Measurements from ENCODE around the gene HAPLN1. TPM values are rescaled to one million over a fixed set of nuclear protein-coding genes. Genes with fewer than 3 reads are reported as not detected.

Gene HAPLN1
- polyA plus RNA-seq, 3 donors, result not detected

DNA sequence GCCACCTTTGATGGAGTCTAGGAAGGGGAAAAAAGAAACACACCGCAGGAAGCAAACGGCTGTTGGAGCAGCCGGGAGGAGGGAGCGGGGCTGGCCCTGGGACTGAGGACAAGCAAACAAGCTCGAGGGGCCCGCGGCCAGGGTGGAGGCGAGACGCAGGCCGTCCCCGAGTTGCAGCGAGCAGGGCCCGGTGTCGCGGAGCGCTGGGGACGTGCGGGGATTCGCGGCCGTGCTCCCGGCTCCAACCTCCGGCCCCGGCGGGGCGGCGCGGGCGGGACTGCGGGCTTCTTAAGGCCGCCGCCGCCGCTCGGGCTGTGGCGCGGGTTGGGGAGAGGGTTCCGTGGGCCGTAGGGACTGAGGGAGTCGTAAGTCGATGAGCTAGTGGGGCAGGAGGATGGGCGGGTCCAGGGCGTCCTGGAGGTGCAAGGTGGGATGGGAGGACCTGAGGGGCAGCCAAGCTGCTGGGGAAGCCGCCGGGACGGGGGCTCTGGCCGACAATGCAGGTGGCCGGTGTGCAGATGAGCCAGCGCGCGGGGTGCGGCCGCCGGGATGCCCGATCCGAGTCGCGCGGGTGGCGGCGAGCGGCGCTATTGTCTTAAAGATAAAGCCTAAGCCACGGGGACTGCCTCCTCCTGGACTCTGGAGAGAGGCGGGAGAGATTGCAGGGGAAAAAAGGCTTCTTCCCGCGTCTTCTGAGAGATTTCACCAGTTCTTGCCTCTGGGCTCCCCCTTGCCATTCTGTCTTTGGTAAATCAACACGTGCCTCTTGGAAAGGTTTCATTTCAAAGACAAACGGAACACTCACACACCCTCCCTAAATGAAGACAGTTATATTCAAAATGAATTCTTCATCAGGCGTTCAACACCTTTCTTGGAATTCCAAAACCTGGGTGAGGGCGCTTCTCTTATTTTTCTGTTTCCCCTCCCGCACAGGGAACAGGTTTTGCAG is 1.6 kb upstream of the HAPLN1 start:
- no peak overlapping the region for H3K27ac ChIP-seq (ENCODE audit: low read depth, low read length)
- WGBS, 3 donors, result 4 to 5% (median 4%) methylated on average over 69 to 72 of the region's 72 CpGs

DNA sequence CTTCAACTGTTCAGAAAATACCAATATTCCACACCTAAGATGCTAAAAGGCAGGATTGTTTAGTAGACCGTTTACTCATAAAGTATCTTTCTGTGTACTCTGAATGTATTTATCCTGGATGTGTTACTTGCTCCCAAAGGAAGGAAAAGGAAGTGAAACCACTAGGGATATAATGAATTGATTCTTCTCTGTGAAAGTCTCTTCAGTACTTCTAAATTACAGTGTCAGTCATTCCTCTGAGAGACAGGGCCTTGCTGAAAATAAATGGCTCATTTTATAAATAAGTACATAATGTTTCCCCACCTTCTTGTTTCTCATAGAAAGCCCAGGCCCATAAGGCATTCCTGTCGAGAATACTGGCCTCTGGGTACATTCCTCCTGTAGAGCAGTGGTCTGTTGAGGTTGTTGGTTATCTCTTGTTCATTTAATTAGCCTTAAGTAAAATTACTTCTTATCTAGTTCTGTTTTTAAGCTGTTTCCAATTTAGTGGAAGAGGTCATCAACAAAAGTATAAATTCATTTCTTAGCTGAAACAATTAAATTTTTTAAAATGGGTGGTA is 1.6 kb downstream of the HAPLN1 start:
- 60 to 76% (median 68%) methylated on average over 2 of the region's 2 CpGs for WGBS, 3 donors
- H3K27ac ChIP-seq (ENCODE audit: low read depth, low read length), result no peak overlapping the region

DNA sequence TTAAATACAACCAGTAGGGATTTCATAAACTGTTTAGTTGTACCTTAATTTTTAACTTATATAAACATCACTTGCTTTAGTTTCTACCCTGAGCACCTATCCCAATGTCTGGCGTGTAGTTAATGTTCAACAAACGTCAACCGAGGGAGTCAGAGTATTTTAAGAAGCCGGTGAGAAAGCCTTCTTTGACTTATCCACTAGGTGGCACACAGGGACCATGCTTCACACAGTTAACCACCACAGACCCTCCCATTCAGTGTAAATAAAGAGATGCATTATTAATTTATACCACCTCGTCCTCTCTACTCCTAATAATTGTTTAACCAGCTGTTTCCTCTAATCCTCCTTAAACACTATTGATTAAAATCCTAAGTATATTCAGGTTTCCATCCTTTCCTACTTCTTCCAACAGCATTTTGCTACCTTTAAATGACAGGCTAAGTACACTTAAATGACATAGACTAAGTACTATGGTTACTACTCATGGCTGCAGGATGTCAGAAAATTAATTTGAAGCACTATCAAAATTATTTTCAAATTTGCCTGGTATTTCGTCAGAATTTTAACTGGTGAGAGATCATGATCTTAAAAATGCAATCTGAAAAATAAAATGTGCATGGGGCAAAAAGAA is 2.3 kb downstream of the HAPLN1 start:
- 5 to 7% (median 7%) methylated on average over 6 of the region's 6 CpGs for WGBS, 3 donors
- H3K27ac ChIP-seq (ENCODE audit: low read depth, low read length), result no peak overlapping the region

DNA sequence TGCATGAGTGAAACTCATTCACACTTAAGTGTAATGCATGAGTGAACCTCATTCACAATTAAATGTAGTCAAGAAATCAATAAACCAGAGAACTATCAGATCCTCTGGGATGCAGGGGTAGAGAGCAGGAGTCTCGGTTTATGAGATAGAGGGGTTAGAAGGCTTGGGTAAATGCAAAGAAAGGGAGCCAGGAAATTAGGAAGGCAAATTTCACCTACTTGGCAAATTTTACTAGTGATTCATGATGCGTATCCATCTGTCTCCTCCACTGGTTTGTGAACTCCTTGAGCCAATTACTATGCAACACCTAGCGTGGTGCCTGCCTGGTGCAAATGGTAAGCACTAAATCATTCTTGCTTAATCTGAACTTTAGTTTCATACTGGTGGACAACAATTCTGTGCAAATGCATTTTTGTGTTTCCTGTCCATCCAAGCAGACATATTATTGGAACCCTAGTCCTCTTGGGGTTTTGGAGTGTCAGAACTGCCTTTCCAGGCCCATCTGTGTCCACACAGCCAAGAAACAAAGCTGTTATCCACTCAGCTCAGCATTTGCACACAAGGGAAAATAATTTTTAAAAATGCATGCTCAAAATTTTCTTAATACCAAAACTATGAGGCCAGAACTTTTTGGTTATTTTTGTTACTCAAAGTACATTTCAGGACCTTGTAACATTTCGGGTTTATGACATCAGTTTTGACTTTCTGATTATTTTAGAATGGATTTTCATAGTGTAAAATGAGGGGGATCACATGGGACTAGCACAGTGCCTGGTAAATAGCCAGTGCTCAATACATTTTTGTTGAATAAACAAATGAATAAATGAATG is 5.2 kb downstream of the HAPLN1 start:
- no peak overlapping the region for H3K27ac ChIP-seq (ENCODE audit: low read depth, low read length)
- WGBS, 3 donors, result 59 to 75% (median 63%) methylated on average over 4 of the region's 4 CpGs

DNA sequence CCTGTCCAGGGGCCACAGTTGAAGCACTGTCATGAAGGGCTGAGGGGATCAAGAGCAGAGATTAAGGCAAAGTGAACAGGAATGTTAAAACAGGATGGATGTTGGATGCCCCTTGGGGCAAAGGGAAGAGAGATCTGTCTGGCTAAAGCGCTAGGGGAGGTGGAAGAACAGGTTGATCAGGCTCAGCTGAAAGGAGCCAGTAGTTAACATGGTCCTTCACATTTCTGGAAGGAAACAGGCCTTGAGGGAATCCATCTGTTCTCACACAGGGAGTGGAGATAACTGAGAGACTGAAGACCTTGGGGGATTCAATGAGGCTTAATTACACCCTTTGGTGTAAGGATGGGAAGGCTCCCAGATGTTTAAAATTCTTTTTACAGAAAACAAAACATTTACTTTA is 5.8 kb downstream of the HAPLN1 start:
- whole genome bisulfite sequencing, 3 donors, result 48 to 82% (median 76%) methylated on average over 1 of the region's 1 CpG
- H3K27ac ChIP-seq (ENCODE audit: low read depth, low read length), result no peak overlapping the region

DNA sequence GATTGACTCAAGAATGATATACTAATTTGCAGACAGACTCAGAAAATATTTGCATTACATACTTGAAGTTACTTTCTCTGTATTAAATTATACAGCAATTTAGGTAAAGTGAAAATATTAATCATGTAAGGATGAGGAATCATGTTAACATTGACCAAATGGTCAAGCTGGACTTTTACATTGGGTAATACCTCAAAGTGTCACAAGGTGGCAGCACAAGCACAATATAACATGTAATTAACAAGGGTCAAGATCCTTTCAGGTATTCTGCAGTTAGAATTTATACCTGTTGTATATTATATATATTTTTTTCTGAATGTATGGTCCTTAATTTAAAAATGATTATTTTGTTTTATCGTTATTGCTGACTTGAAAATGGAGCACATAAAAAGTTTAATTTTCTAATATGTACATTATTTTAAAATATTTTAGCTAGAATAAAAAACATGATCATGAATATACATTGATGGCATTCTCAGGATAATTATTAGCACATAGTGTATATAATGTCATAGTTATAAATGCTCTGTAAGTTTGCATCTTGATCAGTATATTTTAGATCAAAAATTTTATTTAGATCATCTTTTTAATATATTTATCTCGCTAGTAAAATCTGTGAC is 8.6 kb downstream of the HAPLN1 start:
- H3K27ac ChIP-seq (ENCODE audit: low read depth, low read length), result no peak overlapping the region
- WGBS, 3 donors, result 45 to 53% (median 51%) methylated on average over 2 of the region's 2 CpGs

DNA sequence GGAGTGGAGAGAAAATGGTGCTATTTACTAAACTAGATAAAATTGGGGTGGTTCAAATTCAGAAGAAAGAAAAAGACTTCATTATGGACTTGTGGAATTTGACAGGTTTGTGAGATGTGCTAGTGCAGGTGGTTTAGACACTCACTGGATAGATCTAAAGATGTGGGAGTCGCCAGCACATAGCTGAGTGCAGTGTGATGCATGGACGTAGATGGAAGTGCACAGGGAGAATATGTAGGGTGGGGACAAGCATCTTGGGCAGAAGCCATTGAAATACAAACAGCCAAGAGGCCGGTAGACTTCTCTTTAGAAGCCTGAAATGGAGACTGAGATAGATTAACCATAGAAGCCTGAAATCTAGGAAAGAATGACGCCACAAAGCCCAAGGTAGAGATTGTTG is 10.7 kb downstream of the HAPLN1 start:
- 50 to 60% (median 57%) methylated on average over 4 of the region's 4 CpGs for WGBS, 3 donors
- no peak overlapping the region for H3K27ac ChIP-seq (ENCODE audit: low read depth, low read length)

DNA sequence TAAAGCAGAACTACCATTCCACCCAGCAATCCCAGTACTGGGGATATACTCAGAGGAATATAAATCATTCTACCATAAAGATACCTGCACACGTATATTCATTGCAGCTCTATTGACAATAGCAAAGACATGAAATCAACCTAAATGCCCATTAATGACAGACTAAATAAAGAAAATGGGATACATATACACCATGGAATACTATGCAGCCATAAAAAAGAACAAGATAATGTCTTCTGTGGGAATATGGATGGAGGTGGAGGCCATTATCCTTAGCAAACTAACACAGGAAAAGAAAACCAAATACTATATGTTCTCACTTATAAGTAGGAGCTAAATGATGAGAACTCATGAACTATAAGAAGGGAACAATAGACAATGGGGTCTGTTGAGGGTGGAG is 12.5 kb downstream of the HAPLN1 start:
- no peak overlapping the region for H3K27ac ChIP-seq (ENCODE audit: low read depth, low read length)
- WGBS, 3 donors, result 81 to 94% (median 83%) methylated on average over 1 of the region's 1 CpG

DNA sequence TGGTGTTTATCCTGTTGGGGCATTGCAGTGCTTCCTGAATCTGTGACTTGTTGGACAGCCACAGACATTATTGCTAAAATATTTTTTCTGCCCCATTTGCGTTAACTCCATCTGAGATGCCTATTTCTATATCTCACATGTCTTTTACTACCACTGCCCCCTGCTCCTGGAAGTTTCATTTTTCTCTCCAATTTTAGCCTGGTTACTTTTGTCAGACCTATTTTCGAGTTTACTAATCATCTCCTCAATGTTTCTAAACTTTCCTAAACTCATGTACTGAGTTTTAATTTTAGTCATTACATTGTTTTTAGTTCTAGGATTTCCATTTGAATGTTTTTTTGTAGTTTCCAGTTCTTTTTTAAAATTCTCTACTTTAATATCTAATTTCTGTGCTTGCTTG is 17.6 kb downstream of the HAPLN1 start:
- WGBS, 3 donors, result 62 to 85% (median 81%) methylated on average over 2 of the region's 2 CpGs
- no peak overlapping the region for H3K27ac ChIP-seq (ENCODE audit: low read depth, low read length)

DNA sequence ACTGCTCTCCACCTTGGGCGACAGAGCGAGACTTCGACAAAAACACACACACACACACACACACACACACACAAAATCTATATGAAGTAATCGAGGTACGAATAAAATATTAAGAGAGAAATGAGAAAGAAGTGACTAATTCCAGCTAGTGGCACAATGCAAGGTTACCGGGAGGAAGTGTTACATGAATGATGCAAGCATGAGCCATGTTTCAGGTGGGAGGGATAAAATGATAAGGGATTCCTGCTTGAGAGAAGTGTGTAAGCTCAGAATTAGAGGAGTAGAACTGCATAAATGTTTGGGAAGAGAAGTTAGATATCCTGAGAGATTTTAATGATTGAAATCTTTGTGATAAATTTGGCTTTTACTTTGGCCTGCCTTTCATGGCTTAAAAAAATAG is 18.8 kb downstream of the HAPLN1 start:
- WGBS, 3 donors, result 82 to 92% (median 92%) methylated on average over 6 of the region's 6 CpGs
- H3K27ac ChIP-seq (ENCODE audit: low read depth, low read length), result no peak overlapping the region

DNA sequence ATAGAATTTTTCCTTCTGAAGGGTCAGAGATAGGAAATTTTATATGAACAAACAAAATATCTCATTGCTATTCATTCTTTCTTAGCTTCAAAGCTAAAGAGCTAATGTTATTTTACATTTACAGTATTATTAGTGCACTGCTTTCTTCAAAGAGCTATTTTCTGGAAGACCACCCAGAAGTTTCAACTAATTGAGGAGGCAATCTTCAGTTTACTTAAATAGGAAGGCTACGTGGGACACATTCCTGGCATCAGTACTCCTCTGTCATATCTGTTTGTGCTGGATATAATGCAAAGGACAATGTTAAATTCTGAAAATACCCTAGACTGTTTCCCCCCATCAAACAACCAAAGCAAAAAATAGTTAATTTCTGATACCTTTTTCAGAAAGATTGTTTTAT is 30.8 kb downstream of the HAPLN1 start:
- no peak overlapping the region for H3K27ac ChIP-seq (ENCODE audit: low read depth, low read length)
- WGBS, 3 donors, result 66 to 70% (median 67%) methylated on average over 1 of the region's 1 CpG

DNA sequence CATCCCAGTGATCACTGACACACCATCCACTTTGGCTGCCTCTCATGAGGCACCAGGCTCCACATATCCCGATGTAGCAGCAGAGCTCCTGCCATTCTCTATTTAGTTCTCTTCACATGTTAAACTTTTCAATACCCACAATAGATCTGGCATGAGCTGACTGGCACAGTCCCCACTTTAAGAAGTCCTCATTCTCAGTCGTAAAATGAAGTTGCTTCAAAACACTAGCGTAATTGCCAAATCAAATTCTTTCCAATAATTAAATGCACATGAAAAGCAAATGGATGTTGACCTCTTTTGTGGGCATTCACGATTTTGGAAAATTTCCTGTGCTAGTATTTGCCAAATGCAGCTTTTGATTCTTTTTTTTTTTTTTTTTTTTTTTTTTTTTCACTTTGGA is 32.4 kb downstream of the HAPLN1 start:
- H3K27ac ChIP-seq (ENCODE audit: low read depth, low read length), result no peak overlapping the region
- 83 to 90% (median 85%) methylated on average over 4 of the region's 4 CpGs for WGBS, 3 donors

DNA sequence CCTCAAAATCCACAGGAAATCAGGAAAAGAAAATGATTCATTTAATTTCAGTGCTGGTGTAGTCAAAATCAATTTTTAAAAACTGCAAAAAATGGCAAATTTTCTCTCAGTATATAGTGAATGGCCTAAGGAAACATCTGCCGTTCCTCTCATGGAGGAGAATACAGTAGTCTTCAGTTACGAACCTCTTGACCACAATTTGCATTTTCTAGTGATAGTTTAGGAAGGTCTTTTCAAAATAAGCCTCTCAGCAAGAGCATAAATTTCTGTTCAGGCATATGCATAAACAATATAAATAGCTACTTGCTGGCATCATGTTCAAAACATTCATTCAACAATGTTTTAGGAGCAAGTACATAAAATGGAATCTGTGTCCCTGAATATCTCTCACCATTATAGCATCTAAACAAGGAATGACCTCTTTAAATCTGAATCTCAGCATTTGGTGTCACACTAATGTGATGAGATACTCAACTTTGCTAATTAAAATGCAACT is 33.5 kb downstream of the HAPLN1 start:
- WGBS, 3 donors, result 45 to 60% (median 51%) methylated on average over 2 of the region's 2 CpGs
- no peak overlapping the region for H3K27ac ChIP-seq (ENCODE audit: low read depth, low read length)

DNA sequence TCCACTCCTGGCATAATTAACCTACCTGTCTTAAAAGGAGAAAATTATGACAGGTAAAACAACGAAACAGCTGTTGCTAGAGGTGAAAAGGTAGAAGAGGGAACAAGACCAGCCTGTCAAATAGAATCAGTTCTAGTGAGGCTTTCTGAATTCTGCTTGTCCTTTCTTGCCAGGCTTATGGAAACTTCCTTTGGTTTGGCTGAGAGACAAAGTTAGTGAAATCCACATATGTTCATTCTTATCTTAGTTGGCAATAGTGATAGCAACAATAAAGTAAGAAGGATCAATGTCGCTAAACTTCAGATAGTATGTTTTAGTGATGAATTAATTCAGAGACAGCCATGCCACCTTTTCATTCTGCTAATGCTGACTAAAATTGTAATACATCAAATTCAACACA is 34.4 kb downstream of the HAPLN1 start:
- H3K27ac ChIP-seq (ENCODE audit: low read depth, low read length), result no peak overlapping the region
- 79 to 90% (median 80%) methylated on average over 2 of the region's 2 CpGs for WGBS, 3 donors

DNA sequence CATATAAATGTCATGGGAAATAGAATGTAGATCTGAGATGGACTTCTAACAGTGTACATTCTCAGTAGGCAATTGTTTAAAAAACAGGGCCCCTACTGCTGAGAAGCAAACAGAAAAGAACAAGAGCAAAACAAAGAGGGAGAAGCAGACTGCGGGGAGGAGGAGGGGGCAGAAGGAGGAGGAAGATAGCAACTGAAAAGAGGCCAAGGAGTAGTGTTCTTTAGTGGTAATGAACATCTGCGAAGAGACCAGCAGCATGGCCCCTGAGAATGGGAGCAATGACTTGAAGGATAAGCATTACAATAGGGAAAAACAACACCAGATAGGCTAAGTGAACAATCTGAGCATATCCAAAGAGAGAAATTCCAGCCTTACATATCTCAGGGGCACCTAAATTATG is 36.8 kb downstream of the HAPLN1 start:
- H3K27ac ChIP-seq (ENCODE audit: low read depth, low read length), result no peak overlapping the region
- WGBS, 3 donors, result 51 to 67% (median 67%) methylated on average over 2 of the region's 2 CpGs

DNA sequence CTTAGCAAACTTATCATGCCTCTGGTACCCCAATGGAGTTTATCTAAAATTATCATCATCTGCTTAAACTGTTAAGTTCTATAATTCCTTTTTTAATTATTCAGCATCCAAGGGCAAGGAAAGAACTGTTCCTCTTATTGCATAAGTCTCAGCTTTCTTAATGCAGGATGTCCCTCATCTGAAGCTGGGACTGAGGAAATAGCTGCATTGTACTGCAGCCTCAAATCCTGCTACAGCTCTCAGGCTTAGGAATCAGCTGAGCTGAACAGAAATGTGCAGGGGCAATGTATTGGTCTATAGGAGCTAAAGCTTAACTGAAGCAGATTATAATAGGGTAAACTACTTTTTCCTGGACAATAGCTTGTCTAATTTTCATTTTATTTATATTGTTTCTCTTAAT is 48.0 kb downstream of the HAPLN1 start:
- H3K27ac ChIP-seq (ENCODE audit: low read depth, low read length), result no peak overlapping the region

DNA sequence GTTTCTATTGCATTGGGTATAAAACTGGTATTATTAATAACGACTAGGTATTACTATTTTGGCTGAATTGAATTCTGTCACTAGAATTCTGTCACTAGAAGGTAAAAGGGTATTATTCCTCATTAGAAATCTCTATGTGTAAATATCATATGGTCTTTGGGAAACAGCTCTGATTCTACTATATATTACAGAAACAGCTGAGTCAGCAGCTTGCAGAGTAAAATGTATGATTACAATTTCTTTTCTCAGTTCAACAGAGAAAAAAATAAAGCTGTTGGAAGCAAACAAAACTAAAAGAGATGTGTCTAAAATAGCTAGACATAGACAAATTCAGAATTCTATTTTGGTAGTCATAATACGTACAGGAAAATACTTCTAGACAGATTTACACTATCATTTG is 48.5 kb downstream of the HAPLN1 start:
- H3K27ac ChIP-seq (ENCODE audit: low read depth, low read length), result no peak overlapping the region
- 46 to 77% (median 73%) methylated on average over 2 of the region's 2 CpGs for WGBS, 3 donors

DNA sequence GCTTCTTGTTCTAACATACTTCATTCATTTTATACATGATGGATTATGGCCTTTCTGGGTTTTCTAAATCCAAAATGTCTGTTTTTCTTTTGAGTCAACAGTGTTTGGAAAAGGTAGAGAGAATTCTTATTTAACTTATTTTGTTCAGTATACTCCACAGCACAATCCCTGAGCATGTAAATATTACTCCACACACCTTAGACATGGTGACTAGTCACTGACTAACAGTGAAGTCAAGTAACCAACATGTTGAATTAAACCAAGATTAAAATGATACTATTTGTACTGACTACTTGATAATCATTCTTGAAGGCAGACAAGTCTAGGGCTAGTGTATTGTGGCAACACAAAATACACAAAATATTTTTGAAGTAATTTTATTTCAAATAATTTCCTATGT is 55.0 kb downstream of the HAPLN1 start:
- no peak overlapping the region for H3K27ac ChIP-seq (ENCODE audit: low read depth, low read length)

Data from adipose tissue (tissue), 3 donors.